ENCODE data around the gene TSPAN14.

DNA sequence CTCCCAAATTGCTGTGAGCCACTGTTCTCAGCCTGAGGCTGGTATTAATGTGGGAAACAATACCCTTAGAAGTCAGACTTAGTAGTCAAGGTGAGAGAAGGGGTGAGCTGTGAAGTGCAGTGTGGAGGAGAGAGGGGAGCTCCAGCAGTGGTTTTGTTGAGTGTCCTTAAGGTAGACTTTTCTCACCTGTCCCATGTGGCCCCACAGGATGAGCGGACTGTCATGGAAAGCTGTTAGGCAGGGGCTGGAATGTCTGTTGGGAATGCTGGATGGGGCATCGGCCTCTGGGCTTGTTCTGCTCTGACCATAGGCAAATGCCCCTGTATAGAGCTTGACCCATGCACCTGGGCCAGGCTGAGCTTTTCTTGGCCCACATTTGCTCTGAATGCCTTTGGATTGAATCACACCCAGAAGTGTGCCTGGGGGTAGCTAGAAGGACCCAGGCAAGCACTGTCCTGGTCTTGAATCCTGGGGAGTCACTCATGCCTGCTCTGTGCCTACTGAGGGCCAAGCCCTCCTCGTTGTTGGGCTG lies 47.3 kb downstream of the TSPAN14 start:
- TF ChIP-seq, protein P1, sequence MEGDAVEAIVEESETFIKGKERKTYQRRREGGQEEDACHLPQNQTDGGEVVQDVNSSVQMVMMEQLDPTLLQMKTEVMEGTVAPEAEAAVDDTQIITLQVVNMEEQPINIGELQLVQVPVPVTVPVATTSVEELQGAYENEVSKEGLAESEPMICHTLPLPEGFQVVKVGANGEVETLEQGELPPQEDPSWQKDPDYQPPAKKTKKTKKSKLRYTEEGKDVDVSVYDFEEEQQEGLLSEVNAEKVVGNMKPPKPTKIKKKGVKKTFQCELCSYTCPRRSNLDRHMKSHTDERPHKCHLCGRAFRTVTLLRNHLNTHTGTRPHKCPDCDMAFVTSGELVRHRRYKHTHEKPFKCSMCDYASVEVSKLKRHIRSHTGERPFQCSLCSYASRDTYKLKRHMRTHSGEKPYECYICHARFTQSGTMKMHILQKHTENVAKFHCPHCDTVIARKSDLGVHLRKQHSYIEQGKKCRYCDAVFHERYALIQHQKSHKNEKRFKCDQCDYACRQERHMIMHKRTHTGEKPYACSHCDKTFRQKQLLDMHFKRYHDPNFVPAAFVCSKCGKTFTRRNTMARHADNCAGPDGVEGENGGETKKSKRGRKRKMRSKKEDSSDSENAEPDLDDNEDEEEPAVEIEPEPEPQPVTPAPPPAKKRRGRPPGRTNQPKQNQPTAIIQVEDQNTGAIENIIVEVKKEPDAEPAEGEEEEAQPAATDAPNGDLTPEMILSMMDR (conservative IDR thresholded peaks at IDR 0.05; ENCODE audit: low read depth in 2 of 2), result no peak
- no peak for TF ChIP-seq EZH2phosphoT487 (IDR thresholded peaks at IDR 0.05; ENCODE audit: unreplicated experiment)
- no peak for TF ChIP-seq POLR2AphosphoS5 (IDR thresholded peaks at IDR 0.05; ENCODE audit: low read depth)
- no peak for TF ChIP-seq CREB1 (CRISPR knock-in tag; IDR thresholded peaks at IDR 0.05; ENCODE audit: low read depth)
- TF ChIP-seq EZH2 (IDR thresholded peaks at IDR 0.05; ENCODE audit: low read depth, unreplicated experiment), result no peak
- TF ChIP-seq NANOG (IDR thresholded peaks at IDR 0.05; ENCODE audit: borderline replicate concordance), result no peak
- TF ChIP-seq, protein P2, sequence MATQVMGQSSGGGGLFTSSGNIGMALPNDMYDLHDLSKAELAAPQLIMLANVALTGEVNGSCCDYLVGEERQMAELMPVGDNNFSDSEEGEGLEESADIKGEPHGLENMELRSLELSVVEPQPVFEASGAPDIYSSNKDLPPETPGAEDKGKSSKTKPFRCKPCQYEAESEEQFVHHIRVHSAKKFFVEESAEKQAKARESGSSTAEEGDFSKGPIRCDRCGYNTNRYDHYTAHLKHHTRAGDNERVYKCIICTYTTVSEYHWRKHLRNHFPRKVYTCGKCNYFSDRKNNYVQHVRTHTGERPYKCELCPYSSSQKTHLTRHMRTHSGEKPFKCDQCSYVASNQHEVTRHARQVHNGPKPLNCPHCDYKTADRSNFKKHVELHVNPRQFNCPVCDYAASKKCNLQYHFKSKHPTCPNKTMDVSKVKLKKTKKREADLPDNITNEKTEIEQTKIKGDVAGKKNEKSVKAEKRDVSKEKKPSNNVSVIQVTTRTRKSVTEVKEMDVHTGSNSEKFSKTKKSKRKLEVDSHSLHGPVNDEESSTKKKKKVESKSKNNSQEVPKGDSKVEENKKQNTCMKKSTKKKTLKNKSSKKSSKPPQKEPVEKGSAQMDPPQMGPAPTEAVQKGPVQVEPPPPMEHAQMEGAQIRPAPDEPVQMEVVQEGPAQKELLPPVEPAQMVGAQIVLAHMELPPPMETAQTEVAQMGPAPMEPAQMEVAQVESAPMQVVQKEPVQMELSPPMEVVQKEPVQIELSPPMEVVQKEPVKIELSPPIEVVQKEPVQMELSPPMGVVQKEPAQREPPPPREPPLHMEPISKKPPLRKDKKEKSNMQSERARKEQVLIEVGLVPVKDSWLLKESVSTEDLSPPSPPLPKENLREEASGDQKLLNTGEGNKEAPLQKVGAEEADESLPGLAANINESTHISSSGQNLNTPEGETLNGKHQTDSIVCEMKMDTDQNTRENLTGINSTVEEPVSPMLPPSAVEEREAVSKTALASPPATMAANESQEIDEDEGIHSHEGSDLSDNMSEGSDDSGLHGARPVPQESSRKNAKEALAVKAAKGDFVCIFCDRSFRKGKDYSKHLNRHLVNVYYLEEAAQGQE (IDR thresholded peaks at IDR 0.05; ENCODE audit: unreplicated experiment), result no peak
- no peak for TF ChIP-seq ZNF331 (CRISPR knock-in tag; IDR thresholded peaks at IDR 0.05; ENCODE audit: low read depth)
- TF ChIP-seq JUNB (IDR thresholded peaks at IDR 0.05; ENCODE audit: unreplicated experiment), result no peak
- TF ChIP-seq ZNF114 (CRISPR knock-in tag; IDR thresholded peaks at IDR 0.05), result no peak
- TF ChIP-seq, protein P3, sequence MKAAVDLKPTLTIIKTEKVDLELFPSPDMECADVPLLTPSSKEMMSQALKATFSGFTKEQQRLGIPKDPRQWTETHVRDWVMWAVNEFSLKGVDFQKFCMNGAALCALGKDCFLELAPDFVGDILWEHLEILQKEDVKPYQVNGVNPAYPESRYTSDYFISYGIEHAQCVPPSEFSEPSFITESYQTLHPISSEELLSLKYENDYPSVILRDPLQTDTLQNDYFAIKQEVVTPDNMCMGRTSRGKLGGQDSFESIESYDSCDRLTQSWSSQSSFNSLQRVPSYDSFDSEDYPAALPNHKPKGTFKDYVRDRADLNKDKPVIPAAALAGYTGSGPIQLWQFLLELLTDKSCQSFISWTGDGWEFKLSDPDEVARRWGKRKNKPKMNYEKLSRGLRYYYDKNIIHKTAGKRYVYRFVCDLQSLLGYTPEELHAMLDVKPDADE (IDR thresholded peaks at IDR 0.05), result no peak
- TF ChIP-seq STAT1 (IDR thresholded peaks at IDR 0.05; ENCODE audit: unreplicated experiment), result no peak
- TF ChIP-seq, protein P4, sequence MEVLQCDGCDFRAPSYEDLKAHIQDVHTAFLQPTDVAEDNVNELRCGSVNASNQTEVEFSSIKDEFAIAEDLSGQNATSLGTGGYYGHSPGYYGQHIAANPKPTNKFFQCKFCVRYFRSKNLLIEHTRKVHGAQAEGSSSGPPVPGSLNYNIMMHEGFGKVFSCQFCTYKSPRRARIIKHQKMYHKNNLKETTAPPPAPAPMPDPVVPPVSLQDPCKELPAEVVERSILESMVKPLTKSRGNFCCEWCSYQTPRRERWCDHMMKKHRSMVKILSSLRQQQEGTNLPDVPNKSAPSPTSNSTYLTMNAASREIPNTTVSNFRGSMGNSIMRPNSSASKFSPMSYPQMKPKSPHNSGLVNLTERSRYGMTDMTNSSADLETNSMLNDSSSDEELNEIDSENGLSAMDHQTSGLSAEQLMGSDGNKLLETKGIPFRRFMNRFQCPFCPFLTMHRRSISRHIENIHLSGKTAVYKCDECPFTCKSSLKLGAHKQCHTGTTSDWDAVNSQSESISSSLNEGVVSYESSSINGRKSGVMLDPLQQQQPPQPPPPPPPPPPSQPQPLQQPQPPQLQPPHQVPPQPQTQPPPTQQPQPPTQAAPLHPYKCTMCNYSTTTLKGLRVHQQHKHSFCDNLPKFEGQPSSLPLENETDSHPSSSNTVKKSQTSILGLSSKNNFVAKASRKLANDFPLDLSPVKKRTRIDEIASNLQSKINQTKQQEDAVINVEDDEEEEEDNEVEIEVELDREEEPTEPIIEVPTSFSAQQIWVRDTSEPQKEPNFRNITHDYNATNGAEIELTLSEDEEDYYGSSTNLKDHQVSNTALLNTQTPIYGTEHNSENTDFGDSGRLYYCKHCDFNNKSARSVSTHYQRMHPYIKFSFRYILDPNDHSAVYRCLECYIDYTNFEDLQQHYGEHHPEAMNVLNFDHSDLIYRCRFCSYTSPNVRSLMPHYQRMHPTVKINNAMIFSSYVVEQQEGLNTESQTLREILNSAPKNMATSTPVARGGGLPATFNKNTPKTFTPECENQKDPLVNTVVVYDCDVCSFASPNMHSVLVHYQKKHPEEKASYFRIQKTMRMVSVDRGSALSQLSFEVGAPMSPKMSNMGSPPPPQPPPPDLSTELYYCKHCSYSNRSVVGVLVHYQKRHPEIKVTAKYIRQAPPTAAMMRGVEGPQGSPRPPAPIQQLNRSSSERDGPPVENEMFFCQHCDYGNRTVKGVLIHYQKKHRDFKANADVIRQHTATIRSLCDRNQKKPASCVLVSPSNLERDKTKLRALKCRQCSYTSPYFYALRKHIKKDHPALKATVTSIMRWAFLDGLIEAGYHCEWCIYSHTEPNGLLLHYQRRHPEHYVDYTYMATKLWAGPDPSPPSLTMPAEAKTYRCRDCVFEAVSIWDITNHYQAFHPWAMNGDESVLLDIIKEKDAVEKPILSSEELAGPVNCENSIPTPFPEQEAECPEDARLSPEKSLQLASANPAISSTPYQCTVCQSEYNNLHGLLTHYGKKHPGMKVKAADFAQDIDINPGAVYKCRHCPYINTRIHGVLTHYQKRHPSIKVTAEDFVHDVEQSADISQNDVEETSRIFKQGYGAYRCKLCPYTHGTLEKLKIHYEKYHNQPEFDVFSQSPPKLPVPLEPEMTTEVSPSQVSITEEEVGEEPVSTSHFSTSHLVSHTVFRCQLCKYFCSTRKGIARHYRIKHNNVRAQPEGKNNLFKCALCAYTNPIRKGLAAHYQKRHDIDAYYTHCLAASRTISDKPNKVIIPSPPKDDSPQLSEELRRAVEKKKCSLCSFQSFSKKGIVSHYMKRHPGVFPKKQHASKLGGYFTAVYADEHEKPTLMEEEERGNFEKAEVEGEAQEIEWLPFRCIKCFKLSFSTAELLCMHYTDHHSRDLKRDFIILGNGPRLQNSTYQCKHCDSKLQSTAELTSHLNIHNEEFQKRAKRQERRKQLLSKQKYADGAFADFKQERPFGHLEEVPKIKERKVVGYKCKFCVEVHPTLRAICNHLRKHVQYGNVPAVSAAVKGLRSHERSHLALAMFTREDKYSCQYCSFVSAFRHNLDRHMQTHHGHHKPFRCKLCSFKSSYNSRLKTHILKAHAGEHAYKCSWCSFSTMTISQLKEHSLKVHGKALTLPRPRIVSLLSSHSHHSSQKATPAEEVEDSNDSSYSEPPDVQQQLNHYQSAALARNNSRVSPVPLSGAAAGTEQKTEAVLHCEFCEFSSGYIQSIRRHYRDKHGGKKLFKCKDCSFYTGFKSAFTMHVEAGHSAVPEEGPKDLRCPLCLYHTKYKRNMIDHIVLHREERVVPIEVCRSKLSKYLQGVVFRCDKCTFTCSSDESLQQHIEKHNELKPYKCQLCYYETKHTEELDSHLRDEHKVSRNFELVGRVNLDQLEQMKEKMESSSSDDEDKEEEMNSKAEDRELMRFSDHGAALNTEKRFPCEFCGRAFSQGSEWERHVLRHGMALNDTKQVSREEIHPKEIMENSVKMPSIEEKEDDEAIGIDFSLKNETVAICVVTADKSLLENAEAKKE (CRISPR knock-in tag; IDR thresholded peaks at IDR 0.05), result no peak

Data from GM23338 (cell line).